Gastroesophageal sphincter (tissue), 4 donors: ENCODE measurements around the gene MRFAP1. TPM values are rescaled to one million over a fixed set of nuclear protein-coding genes. Genes with fewer than 3 reads are reported as not detected.

Experiments
- ATAC-seq: fragments of 150-250 bp; one replicate; pipeline ENCODE4 v1.9.1; 2016; ENCODE audit warnings: mild to moderate bottlenecking, moderate library complexity
- H3K27ac ChIP-seq, 4 donors: fragments of 200-600 bp; sonication (generic) in 3 of 4; 1 replicate in 3 of 4; 2 replicates in 1 of 4; pipeline ENCODE4 v1.5.1; 2016 to 2019
- H3K27me3 ChIP-seq: fragments of 200-600 bp; sonication (generic); one replicate; pipeline ENCODE4 v1.5.1; 2019
- H3K36me3 ChIP-seq, 2 donors: fragments of 200-600 bp; sonication (generic); one replicate each; pipeline ENCODE4 v1.5.1; 2019; ENCODE audit warnings: control low read depth in 1 of 2
- H3K4me1 ChIP-seq, 3 donors: fragments of 200-600 bp; sonication (generic); 1 replicate in 2 of 3; 2 replicates in 1 of 3; pipeline ENCODE4 v1.5.1; 2016 to 2019; ENCODE audit warnings: control low read depth in 2 of 3
- H3K4me3 ChIP-seq, 2 donors: fragments of 200-600 bp; sonication (generic); one replicate each; pipeline ENCODE4 v1.5.1; 2019; ENCODE audit warnings: mild to moderate bottlenecking in 1 of 2, moderate library complexity in 1 of 2
- H3K9me3 ChIP-seq, 3 donors: fragments of 200-600 bp; sonication (generic); one replicate each; pipeline ENCODE4 v1.5.1; 2017 to 2019; ENCODE audit warnings: control low read depth in 2 of 3
- EP300 ChIP-seq: sonication (generic); formaldehyde crosslinking; IDR thresholded peaks from one replicate; pipeline ENCODE4 v1.6.1; 2017; ENCODE audit warnings: antibody characterized with exemption, mild to moderate bottlenecking
- POLR2A ChIP-seq, 2 donors: fragments of 450-650 bp; IDR thresholded peaks; one replicate each; pipeline ENCODE4 v1.6.1; 2017; ENCODE audit warnings: antibody characterized with exemption in 2 of 2, mild to moderate bottlenecking in 2 of 2, moderate library complexity in 1 of 2
- POLR2AphosphoS5 ChIP-seq: sonication (generic); formaldehyde crosslinking; IDR thresholded peaks from one replicate; pipeline ENCODE4 v1.6.1; 2017; ENCODE audit warnings: antibody characterized with exemption
- WGBS, 2 donors: methylation state at CpG; one replicate each; pipeline ENCODE4 v1.1.5; 2018; ENCODE audit warnings: low coverage in 1 of 2; 5-methylcytosine and 5-hydroxymethylcytosine counted together
- total RNA-seq, 4 donors: library from RNA; depleted of rRNA; stranded (reverse); fragments of >200 nt; gene quantifications; one replicate each; pipeline ENCODE4 v1.1.0, GENCODE V29; 2016
- TF ChIP-seq, protein P1 (sequence below), 4 experiments: fragments of 200-600 bp in 2 of 4; fragments of 450-650 bp in 2 of 4; sonication (generic) in 1 of 4; IDR thresholded peaks; one replicate each; pipeline ENCODE4 v1.5.1; 2017 to 2019; ENCODE audit warnings: antibody characterized with exemption in 4 of 4, mild to moderate bottlenecking in 2 of 4, moderate library complexity in 2 of 4

MRFAP1 gene
- total RNA-seq, 4 donors from 2014 or later: 202 to 358 (median 277) TPM

DNA sequence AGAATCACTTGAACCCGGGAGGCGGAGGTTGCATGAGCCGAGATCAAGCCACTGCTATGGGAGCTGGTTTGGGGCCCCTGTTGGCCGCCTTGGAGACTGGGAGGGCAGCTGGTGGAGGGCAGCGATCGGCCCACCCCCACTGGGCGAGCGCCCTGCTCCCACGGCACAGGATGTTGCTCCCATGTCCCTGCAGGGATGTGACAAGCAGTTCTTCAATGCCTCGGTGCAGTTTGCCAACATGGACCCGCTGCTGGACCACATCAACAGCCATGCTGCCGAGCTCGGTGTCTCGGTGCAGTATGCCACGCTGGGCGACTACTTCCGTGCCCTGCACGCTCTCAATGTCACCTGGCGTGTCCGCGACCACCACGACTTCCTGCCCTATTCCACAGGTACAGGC, 46.1 kb upstream of the MRFAP1 start:
- H3K27ac ChIP-seq: no peak overlapping the region
- H3K4me1 ChIP-seq: no peaks in the 10 kb centered on the region
- H3K4me3 ChIP-seq: no peak overlapping the region
- 100% methylated on average over 6 of the region's 22 CpGs; no CpG with 5 or more reads in 1 of the 2 donors for WGBS, 2 donors
- TF ChIP-seq, protein P1, sequence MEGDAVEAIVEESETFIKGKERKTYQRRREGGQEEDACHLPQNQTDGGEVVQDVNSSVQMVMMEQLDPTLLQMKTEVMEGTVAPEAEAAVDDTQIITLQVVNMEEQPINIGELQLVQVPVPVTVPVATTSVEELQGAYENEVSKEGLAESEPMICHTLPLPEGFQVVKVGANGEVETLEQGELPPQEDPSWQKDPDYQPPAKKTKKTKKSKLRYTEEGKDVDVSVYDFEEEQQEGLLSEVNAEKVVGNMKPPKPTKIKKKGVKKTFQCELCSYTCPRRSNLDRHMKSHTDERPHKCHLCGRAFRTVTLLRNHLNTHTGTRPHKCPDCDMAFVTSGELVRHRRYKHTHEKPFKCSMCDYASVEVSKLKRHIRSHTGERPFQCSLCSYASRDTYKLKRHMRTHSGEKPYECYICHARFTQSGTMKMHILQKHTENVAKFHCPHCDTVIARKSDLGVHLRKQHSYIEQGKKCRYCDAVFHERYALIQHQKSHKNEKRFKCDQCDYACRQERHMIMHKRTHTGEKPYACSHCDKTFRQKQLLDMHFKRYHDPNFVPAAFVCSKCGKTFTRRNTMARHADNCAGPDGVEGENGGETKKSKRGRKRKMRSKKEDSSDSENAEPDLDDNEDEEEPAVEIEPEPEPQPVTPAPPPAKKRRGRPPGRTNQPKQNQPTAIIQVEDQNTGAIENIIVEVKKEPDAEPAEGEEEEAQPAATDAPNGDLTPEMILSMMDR (IDR thresholded peaks at IDR 0.05): no peak
- no peak for TF ChIP-seq POLR2A (IDR thresholded peaks at IDR 0.05)
- TF ChIP-seq EP300: no peak
- no peak for TF ChIP-seq POLR2AphosphoS5
- no peaks in the 10 kb centered on the region for H3K9me3 ChIP-seq
- H3K36me3 ChIP-seq: peaks cover 0 to 95% of the 10 kb centered on the region in 2 donors
- no peak for ATAC-seq
- H3K27me3 ChIP-seq: no peaks in the 10 kb centered on the region

DNA sequence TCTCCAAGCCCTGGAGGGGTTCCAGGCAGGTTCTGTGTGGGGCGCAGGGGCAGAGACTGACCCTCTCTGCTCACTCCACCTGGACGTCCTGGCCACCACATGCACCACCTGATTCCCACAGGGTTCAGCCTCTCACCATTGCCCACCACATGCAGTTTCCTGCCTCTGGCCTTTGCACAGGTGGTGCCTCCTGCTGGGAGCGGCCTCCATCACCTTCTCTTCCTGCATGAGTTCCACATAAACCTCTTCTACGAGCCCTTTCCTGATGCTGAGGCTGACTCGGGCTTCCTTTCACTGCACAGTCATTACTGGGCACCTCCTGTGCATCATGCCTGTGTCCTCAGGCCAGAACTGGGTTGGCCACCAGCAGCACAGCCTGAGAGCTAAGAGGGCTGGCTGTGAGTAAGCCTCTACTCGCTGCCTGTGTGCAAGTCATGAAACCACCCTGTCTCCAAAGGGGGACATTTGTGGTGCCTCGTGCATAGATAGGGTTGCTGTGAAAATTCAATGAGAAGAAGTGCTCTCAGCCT, 45.6 kb upstream of the MRFAP1 start:
- 92 to 100% methylated on average over 1 to 2 of the region's 7 CpGs for WGBS, 2 donors
- H3K4me3 ChIP-seq: no peak overlapping the region
- H3K9me3 ChIP-seq: no peaks in the 10 kb centered on the region
- TF ChIP-seq EP300 (no peak), POLR2A (IDR thresholded peaks at IDR 0.05) (no peak), POLR2AphosphoS5 (no peak)
- TF ChIP-seq, protein P1 (IDR thresholded peaks at IDR 0.05): no peak
- no peak for ATAC-seq
- H3K27ac ChIP-seq: no peak overlapping the region
- H3K4me1 ChIP-seq: no peaks in the 10 kb centered on the region
- no peaks in the 10 kb centered on the region for H3K27me3 ChIP-seq
- H3K36me3 ChIP-seq: peaks cover 0 to 94% of the 10 kb centered on the region in 2 donors

DNA sequence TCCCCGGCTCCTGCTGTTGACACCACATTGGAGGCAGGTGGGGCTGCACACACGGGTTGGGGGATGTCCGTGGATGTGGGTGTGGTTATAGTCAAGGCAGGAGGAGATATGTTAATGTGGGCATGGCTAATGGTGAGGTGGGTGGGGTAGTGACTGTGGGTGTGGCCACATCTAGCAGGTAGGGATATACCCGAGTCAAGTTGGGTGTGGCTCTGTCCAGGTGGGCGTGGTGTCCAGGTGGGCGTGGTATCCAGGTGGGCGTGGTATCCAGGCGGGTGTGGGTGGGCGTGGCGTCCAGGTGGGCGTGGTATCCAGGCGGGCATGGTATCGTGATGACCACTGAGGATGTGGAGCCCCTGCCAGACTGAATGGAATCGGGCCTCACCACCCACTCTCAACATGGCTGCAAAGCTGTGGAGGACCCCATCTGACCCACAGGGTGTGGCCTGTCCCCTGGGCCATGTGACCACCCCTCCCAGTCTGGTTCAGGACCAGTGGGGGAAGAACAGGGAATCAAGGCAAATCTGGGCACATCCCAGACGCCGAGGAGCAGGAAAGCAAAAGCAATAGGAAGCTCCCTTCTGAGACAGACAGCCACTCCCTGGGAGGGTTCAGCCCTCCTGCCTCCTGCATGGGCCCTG, 44.5 kb upstream of the MRFAP1 start:
- no peak overlapping the region for H3K4me3 ChIP-seq
- TF ChIP-seq, protein P1 (IDR thresholded peaks at IDR 0.05): no peak
- TF ChIP-seq POLR2A (IDR thresholded peaks at IDR 0.05): no peak
- TF ChIP-seq POLR2AphosphoS5: no peak
- ATAC-seq: no peak
- H3K4me1 ChIP-seq: no peaks in the 10 kb centered on the region
- H3K9me3 ChIP-seq: no peaks in the 10 kb centered on the region
- no peak overlapping the region for H3K27ac ChIP-seq
- WGBS, 2 donors: 51 to 79% methylated on average over 2 to 7 of the region's 16 CpGs
- peaks cover 0 to 95% of the 10 kb centered on the region in 2 donors for H3K36me3 ChIP-seq
- no peaks in the 10 kb centered on the region for H3K27me3 ChIP-seq

DNA sequence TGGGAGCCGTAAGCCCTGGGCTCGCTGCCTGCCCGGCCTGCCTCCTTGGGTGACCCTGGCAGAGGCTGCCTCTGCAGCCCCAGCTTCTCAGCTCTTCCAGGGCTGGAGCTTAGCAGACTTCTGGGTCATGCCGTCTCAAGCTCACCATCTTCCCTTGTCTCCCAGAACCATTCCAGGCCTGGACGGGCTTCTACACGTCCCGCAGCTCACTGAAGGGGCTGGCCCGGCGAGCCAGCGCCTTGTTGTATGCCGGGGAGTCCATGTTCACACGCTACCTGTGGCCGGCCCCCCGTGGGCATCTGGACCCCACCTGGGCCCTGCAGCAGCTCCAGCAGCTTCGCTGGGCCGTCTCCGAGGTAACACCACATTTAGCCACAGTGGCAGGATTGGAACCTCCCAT, 43.5 kb upstream of the MRFAP1 start:
- H3K27me3 ChIP-seq: no peaks in the 10 kb centered on the region
- peaks cover 0 to 95% of the 10 kb centered on the region in 2 donors for H3K36me3 ChIP-seq
- no peak overlapping the region for H3K4me3 ChIP-seq
- 90% methylated on average over 10 of the region's 17 CpGs; no CpG with 5 or more reads in 1 of the 2 donors for whole genome bisulfite sequencing, 2 donors
- TF ChIP-seq POLR2A (IDR thresholded peaks at IDR 0.05): no peak
- TF ChIP-seq, protein P1 (IDR thresholded peaks at IDR 0.05): no peak
- no peak for TF ChIP-seq EP300
- no peak for TF ChIP-seq POLR2AphosphoS5
- peaks cover 0 to 5% (median 0%) of the 10 kb centered on the region in 3 donors for H3K9me3 ChIP-seq
- ATAC-seq: no peak
- no peaks in the 10 kb centered on the region for H3K4me1 ChIP-seq
- no peak overlapping the region for H3K27ac ChIP-seq

DNA sequence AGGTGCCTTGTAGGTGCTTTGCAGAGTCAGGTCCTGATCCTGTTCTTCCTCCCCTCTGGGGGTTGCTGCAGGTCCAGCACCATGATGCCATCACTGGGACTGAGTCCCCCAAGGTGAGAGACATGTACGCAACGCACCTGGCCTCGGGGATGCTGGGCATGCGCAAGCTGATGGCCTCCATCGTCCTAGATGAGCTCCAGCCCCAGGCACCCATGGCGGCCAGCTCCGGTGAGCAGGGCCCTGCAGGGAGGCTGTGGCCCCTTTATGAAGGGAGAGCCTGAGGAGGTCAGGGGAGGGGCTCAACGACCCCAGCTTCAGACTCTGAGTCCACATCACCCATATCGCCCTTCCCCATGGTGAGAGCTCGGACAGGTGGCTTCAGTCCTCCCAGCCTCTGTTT, 42.4 kb upstream of the MRFAP1 start:
- peaks cover 0 to 98% of the 10 kb centered on the region in 2 donors for H3K36me3 ChIP-seq
- no peak overlapping the region for H3K4me3 ChIP-seq
- no peak for ATAC-seq
- H3K9me3 ChIP-seq: peaks cover 0 to 9% (median 0%) of the 10 kb centered on the region in 3 donors
- H3K27ac ChIP-seq: no peak overlapping the region
- no peaks in the 10 kb centered on the region for H3K27me3 ChIP-seq
- H3K4me1 ChIP-seq: no peaks in the 10 kb centered on the region
- no peak for TF ChIP-seq EP300
- TF ChIP-seq POLR2A (IDR thresholded peaks at IDR 0.05): no peak
- TF ChIP-seq POLR2AphosphoS5: no peak
- TF ChIP-seq, protein P1 (IDR thresholded peaks at IDR 0.05): no peak
- 100% methylated on average over 1 of the region's 10 CpGs; no CpG with 5 or more reads in 1 of the 2 donors for WGBS, 2 donors
